CD4-positive, alpha-beta T cell treated with Interleukin-21 for 1 hour (primary cell): ENCODE measurements around the gene LRP2.
"Not testable (repeated sequence)": the region's sequence is repeated elsewhere in the genome, so short reads cannot be mapped to it uniquely, and the experiment has no call there.

Experiments used
- DNase-seq: peaks from one replicate; pipeline ENCODE4 v3.0.0-alpha.2; 2020

Gene LRP2

GRCh38 chr2:169172151-169172735 is 190.1 kb downstream of the LRP2 start:
- no peak for DNase-seq

DNA sequence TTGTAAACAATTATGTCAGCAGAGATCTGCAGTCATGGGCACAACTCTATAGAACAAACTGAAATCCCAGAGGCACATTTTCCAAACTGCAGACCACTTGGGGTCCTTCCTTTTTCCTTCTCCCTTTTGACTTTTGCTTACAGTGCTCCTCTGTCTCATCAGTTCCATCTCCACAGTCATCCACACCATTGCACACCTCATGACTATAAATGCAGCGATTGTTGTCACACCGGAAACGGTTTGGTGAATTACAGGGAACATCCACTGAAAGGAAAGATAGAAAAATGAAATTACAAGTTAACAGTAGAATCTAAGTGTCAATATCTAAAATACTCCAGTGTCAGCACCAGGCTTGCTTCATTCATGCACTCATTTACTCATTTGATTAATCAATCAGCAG is 196.5 kb downstream of the LRP2 start:
- no peak for DNase-seq

- no peak for DNase-seq
Observed at GRCh38 chr2:169164311-169164710, 198.0 kb downstream of the LRP2 start.

DNA sequence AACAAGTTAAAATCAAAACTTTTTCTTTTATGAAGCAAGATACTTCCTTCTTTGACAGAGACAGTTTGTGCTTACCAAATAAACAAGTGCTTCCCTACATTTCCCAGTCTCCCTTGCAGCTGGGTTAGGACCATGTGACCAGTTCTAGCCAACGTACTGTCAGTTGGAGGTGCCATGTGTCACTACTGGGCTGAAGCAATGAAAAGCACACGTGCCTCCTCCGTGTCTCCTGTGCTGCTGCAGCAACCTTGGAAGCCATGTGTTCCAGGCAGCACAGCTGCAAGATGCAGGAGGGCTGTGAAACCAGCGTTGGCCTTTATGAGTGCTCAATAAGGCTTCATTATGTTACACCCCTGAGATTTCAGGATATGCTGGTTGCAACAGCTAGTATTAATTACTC is 199.7 kb downstream of the LRP2 start:
- DNase-seq = no peak

DNA sequence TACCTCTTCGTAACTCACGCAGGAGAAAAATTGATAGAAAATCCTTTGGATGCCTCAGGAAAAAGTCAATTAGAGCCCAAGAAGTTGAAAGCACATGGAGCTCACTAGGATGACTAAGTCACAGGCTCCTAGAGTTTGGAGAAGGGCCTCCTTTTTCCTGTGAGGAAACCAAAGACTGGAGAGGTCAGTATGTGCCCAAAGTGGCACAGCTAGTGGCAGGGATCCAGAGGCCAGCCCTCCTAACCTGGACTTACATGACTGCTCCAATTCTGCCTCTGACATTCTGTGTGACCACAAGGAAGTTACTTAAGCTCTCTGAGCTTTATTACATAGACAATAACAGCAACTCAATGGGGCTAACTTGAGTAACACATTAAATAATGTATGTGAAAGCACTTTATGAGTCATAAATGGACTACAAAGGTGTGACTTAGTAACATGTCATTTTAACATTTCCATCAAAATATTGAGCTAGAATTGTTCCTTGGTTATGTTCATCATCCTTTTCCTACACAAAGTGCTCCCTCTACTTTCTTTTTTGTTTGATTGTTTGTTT is 201.3 kb downstream of the LRP2 start:
- DNase-seq = no peak

DNA sequence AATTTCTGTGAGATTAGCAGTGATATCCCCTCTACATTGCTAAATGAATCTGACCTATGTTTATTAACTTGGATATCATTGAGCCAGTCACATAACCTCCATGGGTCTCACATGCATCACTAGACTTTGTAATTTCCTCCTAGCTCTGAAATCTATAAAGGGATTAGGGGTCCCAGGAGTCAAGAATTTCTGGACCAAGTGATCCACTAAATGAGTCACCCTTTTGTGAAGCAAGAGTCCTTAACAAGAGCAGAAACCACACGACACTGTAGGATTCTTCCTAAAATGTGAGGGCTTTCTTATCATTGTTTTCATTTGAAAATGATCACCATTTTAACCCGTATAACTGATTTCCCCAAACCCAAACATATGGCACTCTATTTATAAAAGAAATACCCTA is 202.6 kb downstream of the LRP2 start:
- DNase-seq = no peak

- no peak for DNase-seq
Observed at GRCh38 chr2:169158874-169159273, 203.5 kb downstream of the LRP2 start.

- DNase-seq = no peak
Observed at GRCh38 chr2:169146220-169146619, 216.1 kb downstream of the LRP2 start.

DNA sequence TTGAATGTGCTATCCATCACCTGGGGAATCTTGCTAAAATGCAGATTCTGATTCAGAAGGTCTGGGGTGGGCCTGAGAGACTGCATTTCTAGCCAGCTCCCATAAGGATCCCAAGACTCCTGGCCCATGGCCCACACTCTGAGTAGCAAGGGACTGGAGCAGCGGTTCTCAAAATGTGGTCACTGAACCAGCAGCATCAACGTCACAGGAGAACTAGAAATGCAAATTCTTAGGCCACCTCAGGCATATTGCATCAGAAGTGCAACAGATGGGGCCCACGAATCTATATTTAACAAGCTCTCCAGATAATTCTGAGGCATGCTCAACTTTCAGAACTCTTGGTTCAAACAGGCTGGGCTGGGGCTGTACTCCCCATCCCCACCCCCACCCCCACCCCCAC is 218.3 kb downstream of the LRP2 start:
- no peak for DNase-seq

GRCh38 chr2:169141713-169142352 is 220.5 kb downstream of the LRP2 start:
- peak; percentile 58 for DNase-seq

DNA sequence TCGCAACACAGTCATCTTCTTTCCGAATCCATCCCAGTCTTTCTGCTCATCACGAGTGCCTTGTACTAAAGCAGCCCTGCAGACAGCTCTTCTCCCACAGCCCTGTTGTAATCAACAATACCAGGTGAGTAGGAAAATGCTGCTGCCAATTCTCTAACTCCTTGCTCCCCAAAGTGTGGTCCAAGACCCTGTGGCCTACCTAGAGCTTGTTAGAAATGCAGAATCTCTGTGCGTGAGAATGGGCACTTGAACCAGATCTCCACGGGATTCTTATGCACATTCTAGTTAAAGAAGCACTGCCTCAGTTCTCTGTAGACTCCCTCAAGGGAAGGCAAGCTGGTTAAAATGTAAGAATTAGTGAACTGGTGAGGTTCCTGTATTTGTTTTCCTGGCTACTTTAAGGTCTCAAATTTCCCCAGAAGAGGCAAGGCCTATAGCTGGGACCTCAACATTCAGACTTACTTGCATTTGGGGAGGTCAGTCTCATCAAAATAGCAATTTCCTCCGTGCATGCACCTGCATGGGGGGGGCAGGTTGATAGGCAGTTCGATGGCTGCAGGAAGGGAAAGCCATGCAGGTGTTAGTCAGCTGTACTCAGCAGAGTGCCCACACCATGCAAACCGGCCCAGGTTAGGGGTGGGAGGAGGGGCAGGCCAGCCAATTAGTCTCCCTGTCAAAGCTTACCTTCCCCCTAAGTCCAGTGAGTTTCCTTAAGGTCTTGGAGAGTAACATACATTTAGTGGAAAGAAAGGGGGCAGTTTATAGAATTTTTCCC is 222.2 kb downstream of the LRP2 start:
- no peak for DNase-seq

GRCh38 chr2:169139145-169139544 is 223.2 kb downstream of the LRP2 start:
- no peak for DNase-seq

DNA sequence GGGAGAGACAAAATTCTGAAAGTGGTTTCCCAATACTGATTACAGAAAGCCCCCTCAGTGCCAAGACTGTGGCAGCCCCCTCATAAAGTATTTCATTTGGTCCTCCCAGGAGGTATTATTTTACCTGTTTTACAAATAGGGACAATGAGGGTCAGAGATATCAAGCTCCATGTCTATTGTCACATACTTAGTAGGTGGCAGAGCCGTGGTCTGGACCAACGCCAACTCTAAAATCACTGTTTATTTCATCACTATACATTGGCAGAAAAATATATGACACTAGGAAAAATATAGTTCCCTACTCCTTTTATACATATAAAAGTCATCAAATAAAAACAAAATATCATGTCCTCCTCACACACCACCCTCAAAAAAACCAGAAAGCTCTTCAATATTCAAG is 224.4 kb downstream of the LRP2 start:
- DNase-seq = no peak

- DNase-seq = no peak
Observed at GRCh38 chr2:169136885-169137534, 225.3 kb downstream of the LRP2 start.

DNA sequence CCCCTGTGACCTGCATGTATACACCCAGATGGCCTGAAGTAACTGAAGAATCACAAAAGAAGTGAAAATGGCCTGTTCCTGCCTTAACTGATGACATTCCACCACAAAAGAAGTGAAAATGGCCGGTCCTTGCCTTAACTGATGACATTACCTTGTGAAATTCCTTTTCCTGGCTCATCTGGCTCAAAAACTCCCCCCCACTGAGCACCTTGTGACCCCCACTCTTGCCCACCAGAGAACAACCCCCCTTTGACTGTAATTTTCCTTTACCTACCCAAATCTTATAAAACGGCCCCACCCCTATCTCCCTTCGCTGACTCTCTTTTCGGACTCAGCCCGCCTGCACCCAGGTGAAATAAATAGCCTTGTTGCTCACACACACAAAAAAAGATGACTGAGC is 225.9 kb downstream of the LRP2 start:
- not testable (repeated sequence) for DNase-seq

- not testable (repeated sequence) for DNase-seq
Observed at GRCh38 chr2:169134272-169134671, 228.1 kb downstream of the LRP2 start.

- DNase-seq = peak; percentile 65
Observed at GRCh38 chr2:169131587-169132512, 230.5 kb downstream of the LRP2 start.

DNA sequence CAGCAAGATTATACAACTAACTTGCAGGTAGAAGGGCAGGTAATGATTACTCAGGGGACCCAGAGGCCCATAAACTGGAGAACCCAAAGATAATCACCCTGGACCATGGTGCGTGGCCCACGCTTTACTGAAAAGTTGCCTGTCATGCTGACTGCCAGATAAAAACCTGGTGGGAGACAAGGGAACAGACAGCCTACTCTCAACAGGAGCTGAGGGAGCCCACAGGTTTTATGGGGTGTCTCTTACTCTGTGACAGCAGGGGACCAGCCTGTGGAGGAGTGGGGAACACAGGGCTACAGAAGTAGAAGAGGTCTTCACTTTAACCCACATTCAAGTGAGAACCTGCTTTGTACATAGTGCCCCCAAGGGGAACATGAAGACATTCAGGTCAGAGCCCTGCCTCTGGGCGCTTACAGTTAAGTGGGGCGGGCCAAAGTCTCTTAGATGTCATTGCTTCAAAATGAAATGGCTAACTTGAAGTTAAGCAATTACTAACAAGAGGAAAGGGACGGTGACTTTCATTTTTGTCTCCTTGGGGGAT is 232.6 kb downstream of the LRP2 start:
- DNase-seq = no peak

DNA sequence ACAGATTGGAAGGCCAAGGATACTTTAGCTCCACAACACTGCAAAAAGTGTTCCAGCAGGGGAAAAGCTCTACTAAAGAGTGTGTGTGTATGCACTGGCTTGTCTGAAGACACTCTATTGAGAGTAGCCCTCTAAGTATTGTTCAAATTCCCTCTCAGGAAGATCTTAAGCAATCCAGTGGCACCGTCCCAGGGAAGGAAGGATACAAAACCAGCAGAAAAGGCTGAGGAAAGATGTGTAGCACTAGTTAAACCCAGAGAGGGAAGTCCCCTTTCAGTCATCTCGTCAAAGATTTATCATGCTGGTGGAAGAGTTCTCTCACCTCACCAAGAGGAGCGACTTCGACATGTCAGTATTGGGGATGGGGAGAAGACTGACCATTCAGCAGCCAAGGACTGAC is 242.5 kb downstream of the LRP2 start:
- no peak for DNase-seq

DNA sequence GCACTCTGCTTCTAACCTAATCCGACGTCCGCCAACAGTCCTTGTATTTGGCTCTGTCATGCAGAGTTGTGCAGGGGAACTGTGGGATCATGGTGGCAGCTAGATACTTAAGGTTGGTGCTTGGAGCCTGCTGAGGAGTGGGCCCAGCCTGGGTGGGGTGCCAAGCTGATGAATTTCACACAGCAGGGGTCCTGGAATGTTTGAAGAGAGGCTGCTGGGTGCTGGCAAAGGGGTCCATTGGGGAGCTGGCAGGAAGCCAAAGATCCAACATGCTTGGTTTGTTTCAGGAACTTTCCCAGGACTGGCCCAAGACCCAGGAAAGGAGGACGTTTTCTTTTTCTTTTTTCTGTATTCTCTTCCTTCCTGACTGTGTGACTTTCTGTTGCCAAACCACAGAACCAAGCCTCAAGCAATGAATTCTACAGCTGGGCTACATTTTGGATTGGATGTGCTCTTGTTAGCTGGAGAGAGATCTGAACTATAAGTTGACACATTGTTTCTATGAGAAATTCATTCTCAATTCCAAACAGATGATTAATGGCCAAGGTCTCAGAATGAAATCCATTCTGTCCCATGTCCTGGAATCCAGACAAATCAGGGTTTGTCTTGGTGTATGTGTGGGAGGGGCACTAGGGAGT is 243.1 kb downstream of the LRP2 start:
- DNase-seq = no peak

GRCh38 chr2:169118060-169118459 is 244.3 kb downstream of the LRP2 start:
- DNase-seq = no peak

DNA sequence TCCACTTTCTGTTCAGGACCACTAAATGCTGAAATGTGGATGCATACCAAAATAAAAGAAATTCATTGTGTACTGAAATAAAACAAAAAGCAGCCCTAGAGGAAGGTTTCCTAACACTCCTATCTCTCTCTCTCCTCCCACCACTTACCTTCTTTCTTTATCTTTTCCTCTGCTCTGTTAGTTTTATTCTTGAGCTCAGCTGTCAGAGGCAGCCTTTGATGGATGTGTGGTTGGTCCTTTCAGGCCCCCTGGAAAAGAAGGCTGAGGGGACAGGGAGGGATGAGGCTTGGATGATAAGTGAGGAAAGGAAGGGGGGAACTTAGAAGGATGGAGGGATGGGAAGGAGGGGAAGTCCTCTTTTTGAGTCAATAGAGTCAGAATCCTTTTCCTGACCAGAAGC is 245.3 kb downstream of the LRP2 start:
- no peak for DNase-seq
